ENCODE measurements around the gene STYXL2.

- TF ChIP-seq JUND (IDR thresholded peaks at IDR 0.05; ENCODE audit: low read length) (no peak), CTCF (IDR thresholded peaks at IDR 0.05; ENCODE audit: control extremely low read depth in 1 of 3, insufficient read depth in 1 of 3, low read depth in 1 of 3, low read length in 3 of 3) (peak in 2 of 3 experiments; percentile 19 to 38; a peak in 2 of 4 replicates), POLR2A (IDR thresholded peaks at IDR 0.05; ENCODE audit: control extremely low read depth in 1 of 2, low read depth in 2 of 2, low read length in 2 of 2) (no peak), SP1 (IDR thresholded peaks at IDR 0.05; ENCODE audit: low read depth, low read length) (no peak), KDM4A (IDR thresholded peaks at IDR 0.05; ENCODE audit: low read depth, low read length, severe bottlenecking) (no peak), ATF2 (IDR thresholded peaks at IDR 0.05; ENCODE audit: low read length) (no peak), SRF (IDR thresholded peaks at IDR 0.05; ENCODE audit: low read depth, low read length) (no peak), EP300 (IDR thresholded peaks at IDR 0.05; ENCODE audit: borderline replicate concordance in 1 of 2, low read depth in 2 of 2, low read length in 2 of 2) (no peak), ATF3 (IDR thresholded peaks at IDR 0.05; ENCODE audit: insufficient read depth, low read depth, low read length) (no peak), SIX5 (IDR thresholded peaks at IDR 0.05; ENCODE audit: low read depth, low read length) (no peak), PHF8 (conservative IDR thresholded peaks at IDR 0.05; ENCODE audit: low read depth, low read length) (no peak), RXRA (IDR thresholded peaks at IDR 0.05; ENCODE audit: insufficient read depth, low read depth, low read length) (no peak), JUN (IDR thresholded peaks at IDR 0.05; ENCODE audit: low read depth, low read length) (no peak), MAX (IDR thresholded peaks at IDR 0.05) (no peak)
Measured at GRCh38 chr1:167106119-167106461, 12.2 kb downstream of the STYXL2 start.
